SIG-M5 (cell line): ENCODE results near the gene IFITM10.
"Not testable (repeated sequence)": the region's sequence is repeated elsewhere in the genome, so short reads cannot be mapped to it uniquely, and the experiment has no call there.

Source experiments
- DNase-seq: peaks from one replicate; lab custom pipeline; 2025; lab: John Stamatoyannopoulos, UW

Gene IFITM10

DNA sequence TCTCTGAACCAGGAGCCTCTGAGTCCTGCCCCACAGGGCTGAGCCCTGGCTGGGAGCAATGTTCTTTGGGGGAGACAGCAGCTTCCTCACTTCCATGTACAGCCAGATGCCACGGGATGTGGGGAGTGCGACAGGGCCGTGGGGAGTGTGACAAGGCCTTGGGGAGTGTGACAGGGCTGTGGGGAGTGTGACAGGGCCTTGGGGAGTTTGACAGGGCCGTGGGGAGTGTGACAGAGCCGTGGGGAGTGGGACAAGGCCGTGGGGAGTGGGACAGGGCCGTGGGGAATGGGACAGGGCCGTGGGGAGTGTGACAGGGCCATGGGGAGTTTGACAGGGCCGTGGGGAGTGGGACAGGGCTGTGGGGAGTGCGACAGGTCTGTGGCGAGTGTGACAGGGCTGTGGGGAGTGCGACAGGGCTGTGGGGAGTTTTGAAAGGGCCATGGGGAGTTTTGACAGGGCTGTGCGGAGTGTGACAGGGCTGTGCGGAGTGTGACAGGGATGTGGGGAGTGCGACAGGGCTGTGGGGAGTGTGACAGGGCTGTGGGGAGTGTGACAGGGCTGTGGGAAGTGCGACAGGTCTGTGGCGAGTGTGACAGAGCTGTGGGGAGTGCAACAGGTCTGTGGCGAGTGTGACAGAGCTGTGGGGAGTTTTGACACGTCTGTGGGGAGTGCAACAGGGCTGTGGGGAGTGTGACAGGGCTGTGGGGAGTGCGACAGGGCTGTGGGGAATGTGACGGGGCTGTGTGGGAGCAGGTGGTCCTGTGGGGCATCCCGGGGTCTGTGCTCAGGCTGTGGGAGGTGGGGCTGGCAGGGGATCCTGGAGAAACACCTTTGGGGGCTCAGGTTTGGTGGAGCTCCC lies 60.0 kb downstream of the IFITM10 start:
- no peak for DNase-seq

DNA sequence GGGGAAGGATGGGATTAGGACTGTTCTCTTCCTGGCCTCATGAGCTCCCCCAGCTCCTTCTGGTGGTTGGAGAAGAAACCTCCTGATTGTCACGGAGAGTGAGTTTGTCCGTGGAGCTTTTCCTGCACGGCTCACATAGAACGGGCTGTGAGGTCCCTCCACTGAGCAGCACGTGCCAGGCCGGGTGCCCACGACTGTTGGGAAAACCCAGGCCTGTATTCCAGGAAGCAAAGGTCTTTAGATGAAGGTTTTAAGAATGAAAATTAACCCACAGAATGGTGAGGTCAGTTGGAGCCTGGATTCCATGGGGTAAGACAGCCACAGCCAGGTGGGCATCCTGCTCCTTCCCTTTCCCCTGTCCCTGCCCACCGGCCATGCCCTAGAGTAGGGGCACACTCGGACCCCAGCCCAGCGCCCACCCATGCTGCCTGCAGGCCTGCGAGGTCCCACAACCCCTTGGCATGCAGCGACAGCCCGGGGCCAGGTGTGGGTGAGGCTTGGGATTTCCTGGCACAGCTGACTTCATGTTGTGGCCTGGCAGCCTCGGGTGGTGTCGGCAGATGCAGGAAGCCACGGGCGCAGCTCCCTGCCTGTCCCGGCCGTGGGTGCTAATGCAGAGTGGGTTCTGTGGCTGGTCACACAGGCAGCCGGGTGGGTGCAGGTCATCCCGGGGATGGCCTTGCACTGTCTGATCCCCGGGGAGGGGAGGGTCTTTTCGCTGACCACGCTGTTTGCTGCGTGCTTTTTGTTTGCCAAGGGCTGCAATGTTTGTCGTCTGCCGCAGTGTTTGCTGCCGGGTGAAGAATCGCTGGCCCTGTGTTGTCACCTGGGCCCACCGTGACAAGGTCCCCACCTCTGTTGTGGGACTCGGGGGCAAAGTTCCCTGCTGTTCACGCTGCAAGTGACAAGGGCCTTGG lies 60.9 kb downstream of the IFITM10 start:
- DNase-seq = not testable (repeated sequence)

DNA sequence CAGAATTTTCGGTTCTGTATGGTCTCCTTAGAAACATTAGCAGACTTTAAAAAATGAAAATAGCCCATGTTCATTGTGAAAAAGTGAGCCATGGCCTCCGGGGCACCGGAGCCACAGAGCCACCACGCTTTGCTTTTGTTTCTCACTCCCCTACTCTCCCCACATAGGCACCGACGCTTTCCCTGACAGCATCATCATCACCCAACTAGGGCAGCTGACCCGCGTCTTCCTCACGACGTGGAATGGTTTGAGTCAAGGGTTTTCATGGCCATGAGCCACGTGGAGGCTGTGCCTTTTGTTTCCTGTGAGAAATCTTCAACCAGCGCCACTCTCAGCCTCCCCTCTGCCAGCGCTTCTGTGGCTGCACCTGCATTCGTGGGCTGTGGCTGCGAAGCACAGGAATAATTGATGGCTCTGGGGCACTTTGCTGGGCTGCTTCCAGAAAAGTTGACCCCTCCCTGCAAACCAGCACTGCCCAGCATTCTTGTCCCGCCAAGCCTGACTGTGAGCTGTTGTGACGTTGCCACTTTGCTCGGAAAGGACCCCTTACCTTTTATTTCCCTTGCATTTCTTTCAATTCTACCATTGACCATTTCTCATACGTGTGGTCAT lies 62.0 kb downstream of the IFITM10 start:
- DNase-seq = not testable (repeated sequence)

DNA sequence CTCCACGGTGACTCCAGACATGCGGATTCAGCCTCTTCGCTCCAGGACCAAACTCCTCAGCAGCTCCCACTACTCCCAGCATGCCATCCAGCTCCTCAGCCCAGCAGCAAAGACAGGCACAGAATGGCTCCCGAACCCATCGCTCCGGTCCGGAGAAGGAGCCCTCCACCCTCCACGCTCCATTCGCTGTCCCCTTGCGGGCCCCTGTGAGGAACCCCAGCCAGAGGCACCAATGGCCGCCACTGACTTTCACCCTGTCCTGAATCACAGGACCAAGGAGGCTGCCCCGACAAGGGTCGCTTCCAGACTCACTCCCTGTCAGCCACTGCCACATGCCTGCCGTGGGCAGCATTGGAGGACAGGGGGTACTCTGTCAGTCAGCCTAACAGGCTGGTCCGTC lies 64.2 kb downstream of the IFITM10 start:
- DNase-seq = not testable (repeated sequence)

DNA sequence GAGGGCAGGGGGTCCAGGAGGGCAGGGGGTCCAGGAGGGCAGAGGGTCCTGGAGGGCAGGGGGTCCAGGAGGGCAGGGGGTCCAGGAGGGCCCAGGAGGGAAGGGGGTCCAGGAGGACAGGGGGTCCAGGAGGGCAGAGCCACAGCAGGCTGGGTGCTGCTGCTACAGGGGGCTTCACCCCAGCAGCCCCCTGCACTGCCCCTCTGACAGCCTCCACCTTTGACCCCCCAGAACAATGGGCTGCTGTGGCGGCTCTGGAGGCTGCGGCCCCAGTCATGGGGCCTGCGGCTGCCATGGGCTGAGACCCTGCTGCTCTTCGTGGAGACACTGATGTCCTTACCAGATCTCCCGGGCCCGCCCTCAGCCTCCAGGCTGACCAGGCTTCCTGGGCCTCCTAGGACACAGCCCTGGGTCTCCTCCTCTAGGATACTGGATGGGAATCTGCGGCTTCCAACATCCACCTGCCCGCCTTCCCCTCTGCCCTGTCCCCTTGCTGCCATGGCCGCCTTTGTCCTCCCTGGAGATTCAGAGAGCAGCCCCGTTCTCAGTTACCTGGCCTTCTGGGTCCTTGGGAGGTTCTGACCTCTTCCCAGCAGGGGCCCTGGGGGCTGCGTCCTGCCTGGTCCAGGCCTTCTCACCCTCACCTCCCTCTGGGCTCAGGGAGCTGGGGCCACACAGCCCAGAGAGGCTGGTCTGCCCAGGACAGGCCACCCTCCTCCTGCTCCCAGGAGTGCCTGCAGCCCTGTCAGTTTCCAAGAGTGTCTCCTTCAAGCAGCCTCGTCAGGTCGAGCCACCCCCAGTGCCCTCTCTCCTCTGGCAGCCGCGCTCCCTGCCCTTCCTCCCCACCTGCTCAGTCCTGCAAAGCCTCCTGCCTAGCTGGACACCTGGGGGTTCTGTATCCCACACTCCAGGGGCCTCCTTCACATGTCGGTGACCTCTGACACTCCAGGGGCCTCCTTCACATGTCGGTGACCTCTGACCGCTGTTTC lies 65.2 kb downstream of the IFITM10 start:
- not testable (repeated sequence) for DNase-seq

DNA sequence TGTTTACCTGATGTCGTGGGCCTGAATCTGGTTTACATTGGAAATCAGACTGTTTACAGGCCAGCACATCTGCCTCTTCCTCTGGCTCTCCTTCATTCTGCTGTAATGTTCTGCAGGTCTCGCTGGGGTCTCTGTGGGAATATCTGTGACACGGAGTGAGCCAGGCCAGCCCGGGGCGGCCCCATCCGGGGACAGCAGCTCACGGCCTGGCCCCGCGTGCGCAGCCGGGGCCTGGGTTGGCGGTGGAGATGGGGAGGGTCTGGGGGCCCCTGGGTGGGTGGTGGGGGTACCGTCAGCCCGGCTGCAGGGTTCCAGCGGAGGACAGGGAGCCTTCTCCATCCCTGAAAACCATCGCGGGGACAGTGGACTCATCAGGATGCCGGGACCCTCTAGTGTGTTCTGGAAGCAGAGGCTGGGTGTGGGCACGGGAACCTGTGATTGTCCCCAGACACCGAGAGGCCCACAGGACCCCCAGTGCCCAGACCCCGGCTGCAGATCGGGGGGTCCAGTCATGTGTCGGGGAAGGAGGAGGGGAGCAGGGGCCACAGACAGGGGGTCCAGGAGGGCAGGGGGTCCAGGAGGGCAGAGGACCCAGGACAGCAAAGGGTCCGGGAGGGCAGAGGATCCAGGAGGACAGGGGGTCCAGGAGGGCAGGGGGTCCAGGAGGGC lies 66.4 kb downstream of the IFITM10 start:
- DNase-seq = not testable (repeated sequence)

- not testable (repeated sequence) for DNase-seq
These were observed 67.2 kb downstream of the IFITM10 start for GRCh38 chr11:1683216-1683615.
